Activated CD4-positive, alpha-beta T cell treated with anti-CD3 and anti-CD28 coated beads for 36 hours (primary cell): ENCODE measurements around the gene GYG1. TPM values are rescaled to one million over a fixed set of nuclear protein-coding genes. Genes with fewer than 3 reads are reported as not detected.

Experiments
- ATAC-seq: fragments of 200-7000 bp; cut with Tn5 transposase; one replicate; pipeline ENCODE4 v1.10.0; 2021; ENCODE audit warnings: mild to moderate bottlenecking, moderate library complexity
- CTCF ChIA-PET: fragments of 350-600 bp; sonication (Branson Sonifier 250); formaldehyde crosslinking; loops from one replicate; lab custom pipeline; 2021; ENCODE audit warnings: antibody characterized with exemption; lab: Charles Lee
- POLR2A ChIA-PET: fragments of 350-600 bp; sonication (Branson Sonifier 250); formaldehyde crosslinking; loops from one replicate; lab custom pipeline; 2021; ENCODE audit warnings: antibody characterized with exemption, inconsistent platforms; lab: Charles Lee
- DNase-seq: peaks from one replicate; pipeline ENCODE4 v3.0.0-alpha.2; 2020
- H3K27ac Mint-ChIP-seq: one replicate; pipeline ENCODE4 v1.8.0; 2021; ENCODE audit warnings: mixed read lengths
- H3K27me3 Mint-ChIP-seq: one replicate; pipeline ENCODE4 v1.8.0; 2021; ENCODE audit warnings: mixed read lengths
- H3K36me3 Mint-ChIP-seq: one replicate; pipeline ENCODE4 v1.8.0; 2021; ENCODE audit warnings: low read depth, mixed read lengths
- H3K4me1 Mint-ChIP-seq: one replicate; pipeline ENCODE4 v1.8.0; 2021; ENCODE audit warnings: mixed read lengths
- H3K4me3 Mint-ChIP-seq: one replicate; pipeline ENCODE4 v1.8.0; 2021; ENCODE audit warnings: mild to moderate bottlenecking, moderate library complexity, mixed read lengths
- H3K9me3 Mint-ChIP-seq: one replicate; pipeline ENCODE4 v1.8.0; 2021; ENCODE audit warnings: low read depth, mixed read lengths
- intact Hi-C, 2 experiments: fragments of 100-400 bp; cut with DNase I in 1 of 2; cut with micrococcal nuclease in 1 of 2; formaldehyde crosslinking; loops; one replicate each; pipeline versions ENCODE4 v1.14.2 to v1.15.1; 2022 to 2024; cut with DNase I, micrococcal nuclease
- total RNA-seq, 2 experiments: library from RNA; stranded (reverse); gene quantifications; one replicate each; pipeline ENCODE4 v1.2.3, GENCODE V29; 2021

GYG1 gene
- total RNA-seq, 2 experiments from 2014 or later: 13.3 to 14.0 TPM

DNA sequence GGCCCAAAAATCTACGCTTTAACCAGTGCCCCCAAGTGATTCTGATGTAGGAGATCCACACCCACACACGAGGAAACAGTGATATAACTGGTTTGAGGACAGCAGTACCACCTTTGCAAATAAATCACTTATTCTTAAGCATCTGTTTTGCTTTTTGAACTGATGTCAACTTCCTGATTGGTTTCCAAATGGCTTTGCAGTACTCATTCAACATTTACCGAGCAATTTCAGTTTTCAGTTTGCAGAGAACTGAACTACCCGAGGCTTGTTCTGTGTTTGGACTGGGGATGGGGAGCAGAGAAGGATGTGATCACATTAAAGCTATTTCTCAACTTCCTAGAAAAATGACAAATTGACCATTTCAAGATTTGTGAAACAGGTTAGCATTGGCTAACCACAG lies 1.1 kb upstream of the GYG1 start:
- H3K27me3 Mint-ChIP-seq: no peaks in the 10 kb centered on the region
- POLR2A ChIA-PET: interaction anchor here (0.6 kb wide), 2 partner anchors 10 to 87 kb away, joined by 3 to 4 read pairs; no protein-coding TSS in a partner anchor
- CTCF ChIA-PET: interaction anchor here (0.7 to 1.5 kb wide), 2 partner anchors 11 to 215 kb away, joined by 3 read pairs; no protein-coding TSS in a partner anchor
- intact Hi-C loops: loop anchor here (2.0 to 5.0 kb wide), 3 partner anchors 52 to 762 kb away; partner anchors contain the start of genes HLTF (in 2 of the 2) and COMMD2 (in 1 of the 2)
- peak overlapping the region; percentile 78 for H3K27ac Mint-ChIP-seq
- peak overlapping the region; percentile 76 for H3K4me3 Mint-ChIP-seq
- H3K4me1 Mint-ChIP-seq: peaks cover 20% of the 10 kb centered on the region
- peaks cover 3% of the 10 kb centered on the region for H3K36me3 Mint-ChIP-seq
- ATAC-seq (peak; percentile 41), DNase-seq (no peak)
- no peaks in the 10 kb centered on the region for H3K9me3 Mint-ChIP-seq

DNA sequence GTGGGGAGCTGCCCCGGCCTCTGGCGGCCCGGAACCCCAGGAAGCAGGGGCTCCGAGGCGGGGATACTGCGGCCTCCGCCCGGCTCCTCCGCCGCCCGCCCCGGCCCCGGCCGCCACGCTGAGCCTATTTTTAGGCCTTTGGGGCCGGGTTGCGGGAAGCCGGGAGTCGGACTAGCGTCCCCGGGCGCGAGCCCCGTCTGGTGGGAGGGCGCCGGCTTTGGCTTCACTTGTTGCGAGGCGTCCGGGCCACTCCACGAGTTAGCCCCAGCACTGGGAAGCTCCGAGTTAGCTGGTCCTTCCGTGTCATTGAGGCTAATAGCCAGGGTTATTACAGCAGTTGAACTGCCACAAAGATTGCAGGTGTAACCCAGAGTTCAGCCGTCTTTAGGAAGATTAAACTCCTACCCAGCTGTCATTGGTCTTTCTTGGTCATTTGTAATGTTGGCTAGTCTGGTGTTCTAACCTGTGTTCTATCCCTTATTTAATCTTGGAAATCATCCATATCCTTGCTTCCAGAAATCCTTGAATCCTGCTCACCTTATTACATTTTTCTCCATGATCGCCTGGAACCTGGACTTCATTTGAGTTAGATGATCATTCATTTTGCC lies 791 bp downstream of the GYG1 start:
- Mint-ChIP-seq H3K27ac (peak overlapping the region; percentile 83), H3K36me3 (peaks cover 11% of the 10 kb centered on the region), H3K27me3 (no peaks in the 10 kb centered on the region), H3K4me1 (peaks cover 20% of the 10 kb centered on the region), H3K4me3 (peak overlapping the region; percentile 76), H3K9me3 (no peaks in the 10 kb centered on the region)
- intact Hi-C loops: loop anchor here (5.0 kb wide), 2 partner anchors 50 to 760 kb away; partner anchors contain the start of gene COMMD2 (in 1 of the 2)
- ATAC-seq (peak; percentile 7), DNase-seq (peak; percentile 45)
- CTCF ChIA-PET: interaction anchor here (0.6 to 1.6 kb wide), 3 partner anchors 23 to 51 kb away, joined by 3 to 7 read pairs (median 4); no protein-coding TSS in a partner anchor
- POLR2A ChIA-PET: interaction anchor here (0.6 to 1.2 kb wide), 2 partner anchors 9 to 31 kb away, joined by 3 to 4 read pairs; no protein-coding TSS in a partner anchor

DNA sequence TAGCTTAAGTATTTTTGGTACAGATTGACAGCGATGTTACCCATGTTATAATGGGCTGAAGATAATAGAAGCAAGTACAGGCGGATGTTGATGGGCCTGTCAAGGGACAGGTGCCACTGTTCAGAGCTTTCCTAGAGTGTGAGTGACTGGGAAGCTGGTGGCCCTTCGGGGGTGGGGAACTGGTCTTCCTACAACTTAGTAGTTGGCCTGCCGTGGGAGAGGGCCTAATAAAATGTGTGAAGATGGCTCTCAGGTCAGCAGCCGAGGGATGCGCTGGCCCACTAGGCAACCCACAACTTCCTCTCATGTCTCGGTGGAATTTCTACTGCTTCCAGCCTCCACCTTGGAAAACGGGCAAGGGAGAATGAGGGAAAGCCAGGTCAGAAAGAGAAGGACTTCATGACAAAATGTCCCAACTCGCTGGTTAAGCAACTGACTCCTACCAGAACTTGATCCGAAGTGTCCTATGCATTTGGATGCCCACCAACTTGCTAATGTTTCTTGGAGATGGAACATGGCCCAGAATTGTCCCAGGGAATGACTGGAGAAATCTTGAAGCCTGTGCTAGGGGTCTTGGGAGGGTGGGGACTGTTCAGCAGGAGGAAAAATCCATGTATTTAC lies 1.4 kb downstream of the GYG1 start:
- H3K27ac Mint-ChIP-seq: peak overlapping the region; percentile 83

DNA sequence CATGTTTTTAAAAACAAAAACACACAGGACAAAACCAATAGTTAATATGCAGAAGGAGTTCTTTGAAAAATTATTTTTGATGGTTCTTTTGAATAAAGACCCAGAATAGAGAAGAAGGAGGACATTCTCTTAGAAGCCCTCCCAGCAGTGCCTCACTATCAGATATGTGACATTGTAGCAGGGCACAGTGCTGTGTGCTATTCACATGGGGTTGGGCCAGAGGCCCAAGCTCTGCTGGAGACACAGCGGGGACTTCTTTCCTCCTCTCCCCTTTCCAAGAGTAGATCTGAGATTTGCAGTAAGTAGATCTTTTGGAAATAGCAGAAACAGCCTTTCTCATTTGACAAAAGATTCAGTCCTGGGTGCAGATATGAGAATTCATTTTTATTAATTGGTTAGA lies 6.3 kb downstream of the GYG1 start:
- Mint-ChIP-seq H3K27me3 (no peaks in the 10 kb centered on the region), H3K9me3 (no peaks in the 10 kb centered on the region), H3K27ac (no peak overlapping the region), H3K4me3 (no peak overlapping the region), H3K36me3 (peaks cover 32% of the 10 kb centered on the region), H3K4me1 (peaks cover 24% of the 10 kb centered on the region)
- intact Hi-C loops: no loop called here
- POLR2A ChIA-PET: no interaction called here
- DNase-seq (no peak), ATAC-seq (no peak)
- CTCF ChIA-PET: no interaction called here

More for the DNA sequence above, 1.4 kb downstream of the GYG1 start:
- CTCF ChIA-PET: interaction anchor here (0.6 to 1.6 kb wide), 5 partner anchors 21 to 51 kb away, joined by 3 to 7 read pairs (median 3); no protein-coding TSS in a partner anchor
- Mint-ChIP-seq H3K36me3 (peaks cover 11% of the 10 kb centered on the region), H3K4me1 (peaks cover 20% of the 10 kb centered on the region), H3K9me3 (no peaks in the 10 kb centered on the region), H3K4me3 (peak overlapping the region; percentile 76), H3K27me3 (no peaks in the 10 kb centered on the region)
- POLR2A ChIA-PET: interaction anchor here (1.2 kb wide), 1 partner anchor 9 kb away, joined by 4 read pairs; no protein-coding TSS in a partner anchor
- ATAC-seq (no peak), DNase-seq (no peak)
- intact Hi-C loops: loop anchor here (5.0 kb wide), 2 partner anchors 50 to 760 kb away; partner anchors contain the start of gene COMMD2 (in 1 of the 2)

DNA sequence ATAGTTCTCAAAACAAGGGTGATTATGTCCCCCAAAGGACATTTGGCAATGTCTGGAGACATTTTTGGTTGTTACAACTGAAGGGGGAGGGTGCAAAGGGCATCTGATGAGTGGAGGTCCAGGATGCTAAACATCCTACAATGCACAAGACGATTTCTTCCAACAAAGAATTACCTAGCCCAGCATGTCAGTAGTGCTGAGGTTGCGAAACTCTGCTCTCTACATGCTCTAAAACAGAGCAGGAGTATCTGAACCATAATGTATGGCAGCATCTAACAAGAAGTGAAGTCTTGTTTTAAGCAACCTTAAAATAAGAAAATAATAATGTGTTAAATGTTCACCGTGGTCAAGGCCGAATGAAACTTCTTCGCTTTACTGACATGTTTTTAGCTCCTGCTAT lies 7.0 kb downstream of the GYG1 start:
- DNase-seq (no peak), ATAC-seq (no peak)
- POLR2A ChIA-PET: no interaction called here
- CTCF ChIA-PET: interaction anchor here (0.6 kb wide), 1 partner anchor 23 kb away, joined by 3 read pairs; no protein-coding TSS in a partner anchor
- intact Hi-C loops: no loop called here
- Mint-ChIP-seq H3K4me3 (no peak overlapping the region), H3K27me3 (no peaks in the 10 kb centered on the region), H3K9me3 (no peaks in the 10 kb centered on the region), H3K36me3 (peaks cover 32% of the 10 kb centered on the region), H3K4me1 (peaks cover 18% of the 10 kb centered on the region), H3K27ac (no peak overlapping the region)

DNA sequence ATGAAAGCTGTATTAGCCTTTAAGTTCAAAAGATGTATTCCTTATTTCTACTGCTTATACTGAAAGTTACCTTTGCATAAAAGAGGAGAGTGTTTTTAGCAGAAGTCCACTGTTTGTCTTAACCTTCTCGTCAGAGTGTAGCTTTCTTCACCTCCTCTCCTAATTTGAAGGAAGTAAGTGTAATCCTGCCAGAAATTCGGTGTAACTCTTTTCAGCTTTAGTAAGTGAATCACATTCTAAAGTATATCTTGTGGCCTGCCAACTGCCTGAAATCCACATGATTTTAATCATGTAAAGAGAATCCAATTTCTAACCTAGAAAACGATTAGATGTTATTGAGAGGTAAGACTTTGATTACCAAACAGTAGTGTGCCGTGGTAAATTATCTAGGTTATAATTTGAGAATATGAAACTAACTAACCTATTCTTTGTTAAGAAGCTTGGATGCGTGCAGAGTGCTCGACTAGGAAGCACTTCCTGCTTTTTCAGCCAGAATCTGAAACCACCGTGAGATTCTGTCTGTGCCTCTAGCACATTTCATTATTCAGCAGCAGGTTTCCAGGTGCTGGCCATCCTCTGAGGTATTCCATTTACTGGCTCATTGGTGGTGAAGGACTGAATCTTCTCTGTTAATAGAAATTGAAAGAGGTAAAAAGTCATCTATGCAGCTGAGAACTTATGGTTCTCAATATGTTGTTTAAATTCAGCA lies 7.5 kb downstream of the GYG1 start:
- Mint-ChIP-seq H3K9me3 (no peaks in the 10 kb centered on the region), H3K27ac (peak overlapping the region; percentile 44), H3K27me3 (no peaks in the 10 kb centered on the region), H3K36me3 (peaks cover 32% of the 10 kb centered on the region), H3K4me1 (peaks cover 20% of the 10 kb centered on the region), H3K4me3 (no peak overlapping the region)
- ChIA-PET CTCF (interaction anchor here (0.6 kb wide), 1 partner anchor 22 kb away, joined by 3 read pairs; no protein-coding TSS in a partner anchor), POLR2A (no interaction called here)
- peak; percentile 19 for ATAC-seq
- DNase-seq: no peak
- intact Hi-C loops: no loop called here

DNA sequence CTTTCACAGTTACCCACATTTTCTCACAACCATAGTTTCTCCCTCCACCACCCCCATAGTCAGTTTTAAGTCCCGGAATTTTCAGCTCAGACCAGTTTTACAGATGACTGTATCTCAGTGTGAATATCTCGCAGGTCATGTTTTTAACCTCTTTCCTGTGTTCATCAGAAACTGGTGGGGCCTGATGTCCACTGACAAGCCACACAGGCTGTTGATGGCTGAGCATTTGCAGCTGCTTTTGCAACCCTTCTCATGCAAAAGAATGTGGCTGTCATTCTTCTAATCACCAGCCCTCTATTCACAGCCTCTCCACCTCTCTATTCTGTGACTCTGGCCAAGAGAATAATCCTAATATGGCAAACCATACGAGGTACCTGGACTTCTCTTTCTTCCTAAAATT lies 8.5 kb downstream of the GYG1 start:
- no peak for ATAC-seq
- peaks cover 23% of the 10 kb centered on the region for H3K4me1 Mint-ChIP-seq
- ChIA-PET CTCF (interaction anchor here (0.6 to 1.0 kb wide), 3 partner anchors 11 to 45 kb away, joined by 3 read pairs; no protein-coding TSS in a partner anchor), POLR2A (no interaction called here)
- no peaks in the 10 kb centered on the region for H3K9me3 Mint-ChIP-seq
- H3K27me3 Mint-ChIP-seq: no peaks in the 10 kb centered on the region
- H3K36me3 Mint-ChIP-seq: peaks cover 34% of the 10 kb centered on the region
- H3K4me3 Mint-ChIP-seq: no peak overlapping the region
- intact Hi-C loops: no loop called here
- H3K27ac Mint-ChIP-seq: no peak overlapping the region
- DNase-seq: no peak

DNA sequence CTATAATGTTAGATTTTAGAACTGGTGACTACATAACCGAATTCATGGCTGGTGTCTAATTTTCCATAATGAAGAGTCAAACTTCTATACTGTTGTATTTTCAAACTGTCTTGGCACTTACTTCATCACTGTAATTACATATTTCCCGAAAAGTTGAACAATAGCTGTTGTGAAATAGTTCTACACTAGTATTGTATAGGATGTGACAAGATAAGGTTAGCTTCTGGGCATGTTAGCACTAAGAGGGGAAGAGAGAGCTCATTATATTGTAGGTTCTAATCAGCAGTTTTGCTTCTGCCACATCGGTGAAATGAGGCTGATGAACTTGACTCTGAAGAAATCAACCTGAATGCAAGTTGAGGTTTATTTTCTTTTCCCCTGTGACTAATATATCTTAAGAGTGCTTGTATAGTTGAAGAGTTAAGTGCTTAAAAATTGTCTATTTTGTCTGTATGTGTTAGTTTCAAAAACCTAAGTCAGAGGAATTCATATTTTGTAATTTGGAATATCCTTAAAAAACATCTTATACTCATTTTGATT lies 8.9 kb downstream of the GYG1 start:
- no peaks in the 10 kb centered on the region for H3K27me3 Mint-ChIP-seq
- DNase-seq (no peak), ATAC-seq (no peak)
- no peak overlapping the region for H3K4me3 Mint-ChIP-seq
- ChIA-PET CTCF (interaction anchor here (0.6 to 1.0 kb wide), 3 partner anchors 12 to 46 kb away, joined by 3 read pairs; no protein-coding TSS in a partner anchor), POLR2A (no interaction called here)
- H3K27ac Mint-ChIP-seq: no peak overlapping the region
- no peaks in the 10 kb centered on the region for H3K9me3 Mint-ChIP-seq
- intact Hi-C loops: no loop called here
- H3K4me1 Mint-ChIP-seq: peaks cover 23% of the 10 kb centered on the region
- peaks cover 30% of the 10 kb centered on the region for H3K36me3 Mint-ChIP-seq

DNA sequence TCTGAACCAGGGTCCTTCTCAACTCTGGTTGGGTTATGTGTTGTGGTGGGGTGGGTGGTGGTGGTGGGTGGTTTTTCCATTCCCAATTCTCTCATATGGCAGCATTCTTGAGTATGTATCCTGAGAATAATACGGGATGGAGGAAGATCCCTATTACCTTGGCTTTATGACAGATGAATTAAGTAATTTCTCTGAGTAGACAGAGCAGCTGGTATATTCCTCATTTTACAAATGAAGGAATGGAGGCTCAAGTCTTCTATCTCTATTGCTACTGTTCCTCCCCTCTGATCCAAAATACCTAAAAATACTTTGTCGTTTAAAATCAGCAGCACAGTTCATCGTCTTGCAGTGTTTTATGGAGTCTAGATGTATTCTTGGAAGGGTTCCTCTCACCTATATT lies 10.4 kb downstream of the GYG1 start:
- CTCF ChIA-PET: interaction anchor here (1.0 kb wide), 1 partner anchor 15 kb away, joined by 3 read pairs; no protein-coding TSS in a partner anchor
- H3K4me1 Mint-ChIP-seq: peaks cover 23% of the 10 kb centered on the region
- ATAC-seq: no peak
- H3K36me3 Mint-ChIP-seq: peaks cover 29% of the 10 kb centered on the region
- H3K4me3 Mint-ChIP-seq: no peak overlapping the region
- no peaks in the 10 kb centered on the region for H3K27me3 Mint-ChIP-seq
- POLR2A ChIA-PET: interaction anchor here (1.5 kb wide), 1 partner anchor 9 kb away, joined by 4 read pairs; no protein-coding TSS in a partner anchor
- intact Hi-C loops: no loop called here
- DNase-seq: no peak
- no peaks in the 10 kb centered on the region for H3K9me3 Mint-ChIP-seq
- H3K27ac Mint-ChIP-seq: no peak overlapping the region

DNA sequence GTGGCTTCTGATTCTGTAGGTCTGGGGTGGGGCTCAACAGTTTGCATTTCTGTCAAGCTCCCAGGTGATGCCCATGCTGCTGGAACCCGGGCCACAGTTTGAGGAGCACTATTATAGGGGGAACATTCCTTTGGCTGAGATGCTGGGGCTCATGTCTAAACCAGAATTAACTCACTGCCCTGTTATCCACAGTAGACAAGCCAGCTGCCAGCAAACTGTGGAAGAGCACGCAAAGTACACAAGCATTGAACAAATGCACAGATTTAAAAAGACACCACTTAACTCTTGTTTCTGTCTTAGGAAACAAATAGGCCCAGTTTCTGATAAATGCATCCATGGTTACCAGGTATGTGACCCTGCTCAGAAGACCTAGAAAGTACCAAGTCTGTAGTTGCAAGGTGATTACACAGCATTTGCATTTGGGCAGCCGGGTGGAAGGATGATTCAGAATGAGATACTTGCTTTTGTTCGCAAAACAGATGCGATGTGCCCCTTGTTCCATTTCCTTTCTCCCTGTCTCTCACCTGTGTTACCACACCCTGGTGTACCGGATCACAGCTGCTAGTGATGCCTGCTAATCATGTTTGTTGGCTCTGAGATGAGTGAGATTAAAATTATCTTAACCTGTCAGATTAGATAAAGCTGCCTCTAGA lies 12.4 kb downstream of the GYG1 start:
- DNase-seq: peak; percentile 37
- no peaks in the 10 kb centered on the region for H3K27me3 Mint-ChIP-seq
- H3K4me1 Mint-ChIP-seq: peaks cover 17% of the 10 kb centered on the region
- POLR2A ChIA-PET: no interaction called here
- CTCF ChIA-PET: interaction anchor here (1.9 kb wide), 1 partner anchor 15 kb away, joined by 4 read pairs; no protein-coding TSS in a partner anchor
- peak; percentile 74 for ATAC-seq
- peaks cover 32% of the 10 kb centered on the region for H3K36me3 Mint-ChIP-seq
- intact Hi-C loops: no loop called here
- no peak overlapping the region for H3K4me3 Mint-ChIP-seq
- no peaks in the 10 kb centered on the region for H3K9me3 Mint-ChIP-seq
- H3K27ac Mint-ChIP-seq: peak overlapping the region; percentile 29
